GM19240 (cell line): ENCODE data around the gene KRTAP15-1.

Experiments used
- DNase-seq: peaks from one replicate; pipeline ENCODE4 v3.0.0; 2011; ENCODE audit warnings: low spot score; ENCODE audit not compliant: insufficient read length

KRTAP15-1 gene

GRCh38 chr21:30439975-30440374 lies at the start of gene KRTAP15-1:
Gene KRTAP15-1 (plus strand): TSS chr21:30440275. CDS start chr21:30440328, 53 bp downstream.
- DNase-seq = no peak

- no peak for DNase-seq
Measured at GRCh38 chr21:30391492-30392025, 48.5 kb upstream of the KRTAP15-1 start.

- DNase-seq = no peak
Measured at GRCh38 chr21:30395731-30396130, 44.3 kb upstream of the KRTAP15-1 start, which contains the start of gene KRTAP13-1. Gene KRTAP13-1 (plus strand): TSS chr21:30396031. CDS start chr21:30396087, 56 bp downstream.

GRCh38 chr21:30408782-30409494 lies 31.1 kb upstream of the KRTAP15-1 start:
- DNase-seq = no peak

- DNase-seq = no peak
Measured at GRCh38 chr21:30415993-30416392, 24.1 kb upstream of the KRTAP15-1 start.

- no peak for DNase-seq
Measured at GRCh38 chr21:30425826-30426225, 14.2 kb upstream of the KRTAP15-1 start, which contains the start of gene KRTAP13-3. Gene KRTAP13-3 (minus strand): TSS chr21:30425926. CDS start chr21:30425912, 14 bp downstream.

GRCh38 chr21:30426731-30427130 lies 13.3 kb upstream of the KRTAP15-1 start:
- DNase-seq = no peak

- no peak for DNase-seq
Measured at GRCh38 chr21:30430170-30430655, 9.9 kb upstream of the KRTAP15-1 start, which contains the start of gene KRTAP13-4. Gene KRTAP13-4 (plus strand): TSS chr21:30430220. CDS start chr21:30430276, 56 bp downstream.

GRCh38 chr21:30434033-30434631 lies 5.9 kb upstream of the KRTAP15-1 start:
- no peak for DNase-seq

GRCh38 chr21:30437010-30437565 lies 3.0 kb upstream of the KRTAP15-1 start:
- no peak for DNase-seq

- DNase-seq = no peak
Measured at GRCh38 chr21:30443226-30443625, 3.2 kb downstream of the KRTAP15-1 start.

GRCh38 chr21:30444204-30444603 lies 4.1 kb downstream of the KRTAP15-1 start:
- DNase-seq = no peak

- DNase-seq = no peak
Measured at GRCh38 chr21:30447056-30447455, 7.0 kb downstream of the KRTAP15-1 start.

GRCh38 chr21:30448514-30448913 lies 8.4 kb downstream of the KRTAP15-1 start:
- DNase-seq = no peak

GRCh38 chr21:30463713-30464112 lies 23.6 kb downstream of the KRTAP15-1 start:
- DNase-seq = no peak

GRCh38 chr21:30468900-30469714 lies 29.0 kb downstream of the KRTAP15-1 start:
- no peak for DNase-seq

- DNase-seq = no peak
Measured at GRCh38 chr21:30478004-30478403, 37.9 kb downstream of the KRTAP15-1 start.

GRCh38 chr21:30479259-30479658 lies 39.2 kb downstream of the KRTAP15-1 start:
- DNase-seq = no peak

- no peak for DNase-seq
Measured at GRCh38 chr21:30480145-30480544, 40.1 kb downstream of the KRTAP15-1 start, which contains the start of gene KRTAP19-1. Gene KRTAP19-1 (minus strand): TSS chr21:30480367. CDS start chr21:30480317, 50 bp downstream.

GRCh38 chr21:30482130-30482529 lies 42.1 kb downstream of the KRTAP15-1 start:
- DNase-seq = no peak

- no peak for DNase-seq
Measured at GRCh38 chr21:30486180-30486579, 46.1 kb downstream of the KRTAP15-1 start.
